Measurements from ENCODE around the gene CDCP1.

The CDCP1 gene, protein sequence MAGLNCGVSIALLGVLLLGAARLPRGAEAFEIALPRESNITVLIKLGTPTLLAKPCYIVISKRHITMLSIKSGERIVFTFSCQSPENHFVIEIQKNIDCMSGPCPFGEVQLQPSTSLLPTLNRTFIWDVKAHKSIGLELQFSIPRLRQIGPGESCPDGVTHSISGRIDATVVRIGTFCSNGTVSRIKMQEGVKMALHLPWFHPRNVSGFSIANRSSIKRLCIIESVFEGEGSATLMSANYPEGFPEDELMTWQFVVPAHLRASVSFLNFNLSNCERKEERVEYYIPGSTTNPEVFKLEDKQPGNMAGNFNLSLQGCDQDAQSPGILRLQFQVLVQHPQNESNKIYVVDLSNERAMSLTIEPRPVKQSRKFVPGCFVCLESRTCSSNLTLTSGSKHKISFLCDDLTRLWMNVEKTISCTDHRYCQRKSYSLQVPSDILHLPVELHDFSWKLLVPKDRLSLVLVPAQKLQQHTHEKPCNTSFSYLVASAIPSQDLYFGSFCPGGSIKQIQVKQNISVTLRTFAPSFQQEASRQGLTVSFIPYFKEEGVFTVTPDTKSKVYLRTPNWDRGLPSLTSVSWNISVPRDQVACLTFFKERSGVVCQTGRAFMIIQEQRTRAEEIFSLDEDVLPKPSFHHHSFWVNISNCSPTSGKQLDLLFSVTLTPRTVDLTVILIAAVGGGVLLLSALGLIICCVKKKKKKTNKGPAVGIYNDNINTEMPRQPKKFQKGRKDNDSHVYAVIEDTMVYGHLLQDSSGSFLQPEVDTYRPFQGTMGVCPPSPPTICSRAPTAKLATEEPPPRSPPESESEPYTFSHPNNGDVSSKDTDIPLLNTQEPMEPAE

DNA sequence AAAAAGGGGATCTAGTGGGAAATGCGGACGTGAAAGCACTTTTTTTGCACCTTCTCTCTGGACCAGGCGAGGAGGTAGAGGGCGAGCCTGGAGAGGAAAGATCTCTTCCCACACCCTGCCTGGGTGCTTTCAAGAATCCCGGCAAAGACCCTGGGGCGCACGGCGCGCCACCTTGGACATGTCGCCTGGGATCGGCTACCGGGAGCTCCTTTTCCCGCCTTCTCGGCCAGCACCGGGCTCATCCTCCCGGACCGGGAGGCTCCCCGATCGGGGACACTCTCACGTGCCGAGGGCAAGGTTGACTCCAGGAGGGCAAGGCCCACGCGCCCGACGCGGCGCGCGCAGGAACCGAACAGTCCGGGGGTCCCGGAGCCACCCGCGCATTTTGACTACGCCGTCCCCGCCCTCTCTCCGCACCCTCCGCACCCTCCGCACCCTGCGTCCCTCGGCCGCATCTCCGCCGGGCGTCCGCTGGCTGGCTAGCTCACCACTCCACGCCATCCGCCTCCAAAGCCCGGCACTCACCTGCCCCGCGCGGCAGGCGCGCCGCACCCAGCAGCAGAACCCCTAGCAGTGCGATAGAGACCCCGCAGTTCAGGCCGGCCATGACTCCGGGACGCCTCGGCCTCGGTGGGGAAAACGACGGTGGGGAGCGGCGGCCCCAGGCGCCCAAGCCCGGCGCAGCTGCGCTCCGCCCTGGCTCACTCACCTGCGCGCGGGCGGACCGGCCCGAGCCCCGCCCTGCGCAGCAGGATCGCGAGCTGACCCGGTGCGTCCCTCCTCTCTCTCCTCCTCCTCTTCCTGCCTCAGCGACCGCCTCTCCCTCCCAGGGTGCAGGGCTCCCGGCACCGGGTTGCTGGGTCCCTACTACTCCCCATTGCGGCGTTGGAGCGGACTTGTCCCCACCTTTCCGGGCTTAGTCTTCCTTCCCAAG lies at the start of gene CDCP1:
TSS of gene CDCP1 (minus strand) at position 698 of the 934 bp plus-strand sequence. CDS start at position 607, 91 bp downstream.
- no peak for DNase-seq (ENCODE audit: low read depth)
- H3K4me3 ChIP-seq (ENCODE audit: low read depth, low read length), result peak within 1 kb of the TSS; percentile 65

DNA sequence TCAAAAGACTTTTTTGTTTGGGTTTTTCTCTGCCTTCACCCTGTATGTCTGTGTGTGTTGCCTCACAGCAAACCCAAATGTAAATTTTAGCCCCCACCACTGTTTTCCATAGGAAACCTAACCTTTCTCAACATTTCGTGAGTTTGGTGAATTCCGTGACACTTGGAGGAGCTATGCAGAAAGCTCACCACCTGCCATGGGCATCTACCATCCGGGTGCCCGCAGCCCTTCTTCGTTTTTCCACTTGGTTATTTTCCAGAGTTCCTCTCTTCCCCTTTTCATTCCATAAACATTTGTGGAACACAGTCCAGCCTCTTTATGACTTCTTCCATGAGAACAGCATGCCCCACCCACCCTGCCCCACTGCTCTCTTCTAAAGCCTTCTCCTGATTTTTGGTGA lies 48.6 kb upstream of the CDCP1 start:
- DNase-seq (ENCODE audit: low read depth), result no peak
- no peak overlapping the region for H3K4me3 ChIP-seq (ENCODE audit: low read depth, low read length)

DNA sequence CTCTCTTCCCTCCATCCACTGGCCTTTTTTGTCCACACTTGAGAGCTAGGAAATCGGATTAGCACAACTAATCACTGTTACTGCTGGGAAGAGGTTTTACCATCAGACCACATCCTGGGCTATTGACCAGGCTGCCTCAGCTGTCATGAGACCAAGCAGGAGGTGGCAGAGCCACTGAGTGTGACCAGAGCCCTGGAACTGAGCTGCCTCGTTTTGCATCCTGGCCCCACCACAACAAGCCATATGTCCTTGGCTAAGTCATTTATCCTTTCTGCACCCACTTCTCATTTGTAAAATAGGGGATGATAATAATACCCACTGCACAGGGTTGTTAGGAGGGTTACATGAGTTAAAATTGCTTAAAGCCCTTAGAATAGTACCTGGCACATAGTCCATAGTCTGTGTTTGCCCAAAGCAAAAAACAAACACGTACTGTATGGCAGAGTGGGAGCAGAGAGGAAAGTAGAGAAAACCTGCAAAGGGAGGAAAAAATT lies 45.8 kb upstream of the CDCP1 start:
- H3K4me3 ChIP-seq (ENCODE audit: low read depth, low read length), result no peak overlapping the region
- no peak for DNase-seq (ENCODE audit: low read depth)

DNA sequence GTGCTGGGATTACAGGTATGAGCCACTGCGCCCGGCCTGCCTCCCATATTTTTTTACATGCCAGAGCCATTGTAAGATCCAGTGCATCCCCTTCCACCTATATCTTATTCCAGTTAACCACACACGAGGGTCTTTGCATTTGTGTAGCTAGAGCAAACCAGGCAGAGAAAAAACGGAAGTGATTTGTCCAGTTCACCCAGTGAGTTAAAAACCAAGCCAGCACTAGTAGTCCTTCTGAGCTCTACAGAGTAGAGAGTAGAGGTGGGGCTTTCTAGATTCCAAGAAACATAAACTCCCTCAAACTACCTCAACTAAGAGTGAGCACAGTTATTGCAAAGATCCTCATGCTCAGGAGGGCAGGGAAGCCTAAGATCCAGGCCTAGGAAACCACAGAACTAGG lies 45.2 kb upstream of the CDCP1 start:
- H3K4me3 ChIP-seq (ENCODE audit: low read depth, low read length), result no peak overlapping the region
- DNase-seq (ENCODE audit: low read depth), result no peak

DNA sequence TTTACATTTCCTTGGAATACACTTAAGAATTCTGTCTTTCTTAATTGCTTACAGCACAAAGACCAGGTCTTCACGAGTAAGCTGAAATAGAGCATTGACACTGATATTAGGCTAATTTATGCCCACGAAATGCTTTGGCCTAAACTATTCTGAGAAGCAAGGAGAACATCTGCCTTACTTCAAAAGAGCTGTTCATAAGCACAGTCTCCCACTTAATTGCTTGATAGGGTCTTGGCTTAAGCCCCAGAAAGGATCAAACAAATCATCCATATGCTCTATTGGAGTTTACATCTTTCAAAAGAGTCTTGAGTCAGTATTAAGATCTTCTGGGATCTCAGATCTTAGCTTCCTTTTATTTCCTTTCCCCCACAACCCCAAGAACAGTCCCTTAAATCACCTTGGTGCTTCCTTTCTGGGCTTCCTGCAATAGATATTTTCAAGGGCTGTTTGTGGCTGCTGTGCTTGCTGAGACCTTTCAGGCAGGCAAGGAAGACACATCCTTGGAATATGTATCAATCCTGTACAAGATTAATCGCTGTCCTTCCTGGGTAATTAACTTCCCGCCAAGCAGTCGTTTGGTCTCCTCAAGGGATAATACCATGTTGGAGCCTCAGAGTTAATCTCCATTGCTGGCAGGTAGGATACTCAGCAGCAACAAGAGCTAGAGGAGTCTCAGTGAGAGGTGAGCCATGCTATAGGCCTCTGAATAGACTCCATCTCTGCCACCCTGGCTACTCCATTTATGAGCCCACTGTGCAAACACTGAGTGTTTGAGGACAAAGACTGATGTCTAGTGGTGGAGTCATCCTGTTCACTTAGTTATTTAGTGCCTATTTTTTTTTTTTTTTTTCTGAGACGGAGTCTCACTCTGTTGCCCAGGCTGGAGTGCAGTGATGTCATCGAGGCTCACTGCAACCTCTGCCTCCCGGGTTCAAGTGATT lies 42.8 kb upstream of the CDCP1 start:
- DNase-seq (ENCODE audit: low read depth), result no peak
- no peak overlapping the region for H3K4me3 ChIP-seq (ENCODE audit: low read depth, low read length)

DNA sequence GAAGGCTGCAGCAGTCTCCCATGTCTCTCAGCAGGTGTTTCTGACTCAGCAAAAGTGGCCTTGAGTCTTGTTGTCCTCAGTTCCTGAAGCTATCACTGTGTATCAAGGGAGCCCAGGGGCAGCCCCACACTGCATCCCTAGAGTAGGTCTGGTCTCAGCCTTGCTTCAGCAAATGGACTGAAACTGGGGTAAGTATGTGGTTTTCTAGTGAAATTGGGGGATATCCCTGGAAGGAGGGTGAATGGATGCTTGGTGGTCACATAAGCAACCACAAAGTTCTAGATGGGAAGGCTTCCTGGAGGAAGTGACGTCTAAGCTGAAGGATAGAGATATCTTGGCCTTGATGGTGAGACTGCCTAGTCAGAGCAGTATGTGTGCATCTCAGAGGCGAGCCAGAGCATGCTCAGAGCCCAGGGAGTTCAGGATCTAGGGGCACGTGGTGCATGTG lies 41.5 kb upstream of the CDCP1 start:
- DNase-seq (ENCODE audit: low read depth), result no peak
- H3K4me3 ChIP-seq (ENCODE audit: low read depth, low read length), result no peak overlapping the region

DNA sequence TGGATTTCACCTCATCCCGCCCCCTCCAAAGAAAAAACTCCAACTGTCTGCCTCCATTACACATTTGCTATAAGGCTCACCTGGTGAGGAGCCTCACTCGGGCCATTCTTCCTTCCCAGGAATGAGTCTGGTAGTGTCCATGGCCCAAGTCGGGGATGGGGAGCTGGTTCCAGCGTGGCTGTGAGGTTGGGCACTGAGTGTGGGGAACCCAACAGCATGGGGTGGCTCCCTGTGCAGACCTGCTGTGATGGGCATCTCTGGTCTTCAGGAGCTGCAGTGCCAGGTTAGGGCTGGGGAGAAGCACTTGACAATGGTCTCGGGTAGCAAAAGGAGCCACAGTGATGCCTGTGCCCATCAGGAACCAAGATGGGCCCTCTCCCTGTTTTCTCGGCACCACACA lies 40.7 kb upstream of the CDCP1 start:
- H3K4me3 ChIP-seq (ENCODE audit: low read depth, low read length), result no peak overlapping the region
- no peak for DNase-seq (ENCODE audit: low read depth)

DNA sequence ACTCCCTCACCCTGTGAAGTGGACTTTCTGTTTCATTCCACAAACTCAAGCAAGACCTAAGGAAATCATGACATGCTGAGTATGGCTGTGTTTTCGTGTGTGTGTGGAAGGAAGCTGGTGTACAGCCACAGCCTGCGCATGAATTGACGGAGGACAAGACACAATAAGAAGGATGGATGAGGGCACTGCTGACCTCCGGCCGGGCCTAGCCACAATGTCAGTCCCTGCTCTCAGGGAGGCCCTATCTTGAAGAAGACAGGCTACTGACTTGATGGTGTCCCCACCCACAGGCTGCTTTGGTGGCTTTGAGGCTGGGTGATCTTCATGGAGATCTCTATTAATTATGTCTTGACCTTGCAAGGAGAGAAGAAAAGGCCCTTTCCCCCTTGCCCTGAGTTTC lies 39.3 kb upstream of the CDCP1 start:
- DNase-seq (ENCODE audit: low read depth), result no peak
- no peak overlapping the region for H3K4me3 ChIP-seq (ENCODE audit: low read depth, low read length)

DNA sequence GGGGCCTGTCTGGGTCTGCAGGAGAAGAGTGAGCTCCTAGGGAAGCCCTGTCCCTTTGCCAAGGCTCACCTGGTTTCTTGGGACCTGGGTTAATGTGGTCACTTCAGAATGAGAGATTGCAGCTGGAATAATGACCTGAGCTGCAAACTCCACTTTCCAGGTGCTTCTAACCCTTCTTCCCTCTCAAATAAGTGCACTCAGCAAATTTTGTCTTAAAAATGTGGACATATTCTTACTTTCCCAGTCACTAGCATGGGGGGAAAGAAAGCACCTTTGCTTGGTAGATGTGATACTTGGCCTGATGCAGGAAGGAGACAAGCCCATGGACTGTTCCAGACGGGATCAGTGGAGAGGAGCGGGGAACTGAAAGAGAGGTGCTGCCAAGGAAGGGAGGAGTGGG lies 38.9 kb upstream of the CDCP1 start:
- no peak for DNase-seq (ENCODE audit: low read depth)
- H3K4me3 ChIP-seq (ENCODE audit: low read depth, low read length), result no peak overlapping the region

DNA sequence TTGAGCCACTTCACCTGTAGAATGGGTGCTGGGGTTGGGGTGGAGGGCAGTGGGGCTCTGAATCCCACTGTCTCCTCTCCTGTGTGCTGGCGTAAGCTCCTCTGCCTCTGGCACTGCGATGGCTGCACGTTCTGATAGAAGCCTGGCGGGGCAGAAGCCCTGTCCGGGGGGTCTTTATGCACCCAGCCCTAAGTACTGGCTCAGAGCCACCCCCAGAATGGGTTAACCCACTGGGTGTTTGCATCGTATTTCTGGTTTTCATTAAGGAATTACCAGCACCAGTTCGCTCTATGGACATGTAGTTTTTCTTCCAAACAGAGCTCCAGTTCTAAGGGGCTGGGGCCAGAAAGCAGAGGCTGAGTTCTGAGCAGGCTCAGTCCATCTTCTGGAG lies 37.7 kb upstream of the CDCP1 start:
- H3K4me3 ChIP-seq (ENCODE audit: low read depth, low read length), result no peak overlapping the region
- DNase-seq (ENCODE audit: low read depth), result no peak

DNA sequence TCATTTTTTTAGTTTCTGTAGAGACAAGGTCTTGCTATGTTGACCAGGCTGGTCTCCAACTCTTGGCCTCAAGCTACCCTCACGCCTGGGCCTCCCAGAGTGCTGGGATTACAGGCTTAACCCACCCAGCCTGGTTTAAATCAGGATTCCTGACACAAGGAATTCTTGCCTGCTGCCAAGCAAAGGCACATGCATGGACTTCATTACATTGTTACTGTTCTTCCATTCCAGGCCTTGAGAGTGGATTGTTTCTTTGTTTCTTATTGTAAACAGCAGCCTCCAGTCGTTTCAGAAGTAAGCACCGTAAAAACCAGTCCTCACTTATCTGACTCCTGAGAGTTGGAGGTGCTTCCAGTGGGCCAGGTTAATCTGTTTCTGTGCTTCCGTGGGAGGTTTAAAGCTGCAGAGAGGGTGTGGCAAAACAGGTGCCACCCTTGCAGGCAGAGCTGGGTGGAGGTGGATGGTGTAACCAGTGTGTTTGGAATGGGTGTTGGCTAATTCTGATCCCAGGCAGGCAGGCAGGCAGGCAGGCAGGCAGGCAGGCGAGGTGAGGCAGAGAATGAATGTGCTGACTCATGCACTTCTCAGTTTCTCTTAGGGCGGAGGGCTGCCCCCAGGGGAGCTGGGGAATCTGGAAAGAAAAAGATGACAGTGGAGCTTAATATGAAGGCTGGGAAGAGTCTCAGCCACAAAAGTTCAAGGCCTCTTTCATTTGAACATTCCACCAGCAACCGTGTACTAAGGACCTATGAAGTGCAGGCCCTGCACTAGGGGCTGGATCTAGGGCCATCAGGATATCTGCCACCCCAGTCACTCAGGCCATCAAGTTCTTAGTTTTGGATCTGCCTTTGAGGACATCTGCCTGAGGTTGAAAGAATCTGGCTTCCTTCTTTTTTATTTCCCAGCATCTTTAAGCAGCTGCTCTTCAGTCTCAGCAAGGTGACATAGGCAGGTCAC lies 37.0 kb upstream of the CDCP1 start:
- DNase-seq (ENCODE audit: low read depth), result peak; percentile 72

DNA sequence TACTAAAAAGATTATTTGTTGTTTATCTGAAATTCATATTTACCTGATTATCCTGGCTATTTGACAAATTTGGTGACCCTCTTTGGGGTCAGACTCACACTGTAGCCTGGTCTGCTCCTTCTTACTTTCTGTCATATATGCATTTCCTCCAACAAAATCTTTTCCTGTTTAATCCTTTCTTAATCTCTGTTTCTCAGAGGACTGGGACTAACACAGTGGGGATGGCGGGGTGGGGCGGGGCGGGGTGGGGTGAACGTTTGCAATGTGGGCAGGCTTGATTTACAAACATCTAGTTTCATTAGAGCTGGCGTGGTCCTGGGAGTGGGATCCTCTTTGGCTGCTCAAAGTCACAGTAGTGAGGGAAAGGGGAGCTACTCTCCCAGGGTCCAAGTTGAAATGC lies 35.3 kb upstream of the CDCP1 start:
- H3K4me3 ChIP-seq (ENCODE audit: low read depth, low read length), result no peak overlapping the region
- DNase-seq (ENCODE audit: low read depth), result no peak

More for the DNA sequence above, 37.0 kb upstream of the CDCP1 start:
- no peak overlapping the region for H3K4me3 ChIP-seq (ENCODE audit: low read depth, low read length)

DNA sequence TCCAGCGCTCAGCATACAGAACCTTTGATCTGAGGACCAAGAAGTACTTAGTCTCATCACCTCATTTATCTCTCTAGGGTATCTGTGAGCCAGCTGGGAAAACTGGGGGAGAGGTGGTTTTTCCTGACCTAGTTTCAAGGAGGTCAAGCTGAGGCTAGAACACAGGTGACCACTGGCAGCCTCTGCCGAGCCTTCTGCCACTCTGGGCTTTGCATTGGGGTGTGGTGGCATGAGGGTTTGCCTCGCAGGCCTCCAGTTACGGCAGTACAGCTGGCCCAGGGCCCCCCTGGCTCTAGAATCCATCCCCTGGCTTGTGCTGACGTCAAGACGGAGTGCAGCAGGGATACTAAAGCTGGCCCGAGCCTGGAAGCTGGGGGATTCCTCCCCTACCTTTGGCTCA lies 34.7 kb upstream of the CDCP1 start:
- no peak overlapping the region for H3K4me3 ChIP-seq (ENCODE audit: low read depth, low read length)
- no peak for DNase-seq (ENCODE audit: low read depth)

DNA sequence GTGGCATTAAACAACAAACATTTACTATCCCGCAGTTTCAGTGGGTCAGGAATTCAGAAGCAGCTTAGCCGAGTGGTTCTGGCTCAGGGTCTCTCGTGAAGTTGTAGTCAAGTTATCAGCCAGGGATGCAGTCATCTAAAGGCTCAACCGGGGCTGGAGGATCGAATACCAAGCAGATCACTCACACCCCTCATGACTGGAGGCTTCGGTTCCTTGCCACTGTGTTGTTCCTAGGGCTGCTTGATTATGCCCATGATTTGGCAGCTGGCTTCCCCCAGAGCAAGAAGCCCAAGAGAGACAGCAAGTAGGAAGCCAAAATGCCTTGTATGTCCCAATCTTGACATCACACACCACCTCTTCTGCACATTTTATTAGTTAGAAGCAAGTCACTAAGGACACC lies 33.9 kb upstream of the CDCP1 start:
- DNase-seq (ENCODE audit: low read depth), result no peak
- H3K4me3 ChIP-seq (ENCODE audit: low read depth, low read length), result no peak overlapping the region

DNA sequence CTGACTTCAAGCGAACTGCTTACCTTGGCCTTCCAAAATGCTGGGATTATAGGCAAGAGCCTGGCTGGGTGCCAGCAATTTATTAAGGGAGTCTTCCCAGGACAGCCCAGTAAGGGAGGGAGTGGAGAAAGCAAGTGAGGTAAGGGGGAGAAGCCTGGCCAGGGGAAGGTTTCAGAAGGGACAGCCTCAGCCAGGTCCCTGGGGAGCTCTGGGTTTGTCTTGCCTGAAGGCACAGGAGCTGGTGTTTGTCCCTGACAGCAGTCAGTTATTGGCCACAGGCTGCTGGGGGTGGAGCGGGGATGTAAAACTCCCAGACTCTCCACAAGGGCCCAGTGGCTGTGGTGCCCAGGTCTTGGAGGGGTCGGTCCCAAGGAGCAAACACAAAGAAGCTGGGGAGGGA lies 33.0 kb upstream of the CDCP1 start:
- no peak overlapping the region for H3K4me3 ChIP-seq (ENCODE audit: low read depth, low read length)
- no peak for DNase-seq (ENCODE audit: low read depth)

DNA sequence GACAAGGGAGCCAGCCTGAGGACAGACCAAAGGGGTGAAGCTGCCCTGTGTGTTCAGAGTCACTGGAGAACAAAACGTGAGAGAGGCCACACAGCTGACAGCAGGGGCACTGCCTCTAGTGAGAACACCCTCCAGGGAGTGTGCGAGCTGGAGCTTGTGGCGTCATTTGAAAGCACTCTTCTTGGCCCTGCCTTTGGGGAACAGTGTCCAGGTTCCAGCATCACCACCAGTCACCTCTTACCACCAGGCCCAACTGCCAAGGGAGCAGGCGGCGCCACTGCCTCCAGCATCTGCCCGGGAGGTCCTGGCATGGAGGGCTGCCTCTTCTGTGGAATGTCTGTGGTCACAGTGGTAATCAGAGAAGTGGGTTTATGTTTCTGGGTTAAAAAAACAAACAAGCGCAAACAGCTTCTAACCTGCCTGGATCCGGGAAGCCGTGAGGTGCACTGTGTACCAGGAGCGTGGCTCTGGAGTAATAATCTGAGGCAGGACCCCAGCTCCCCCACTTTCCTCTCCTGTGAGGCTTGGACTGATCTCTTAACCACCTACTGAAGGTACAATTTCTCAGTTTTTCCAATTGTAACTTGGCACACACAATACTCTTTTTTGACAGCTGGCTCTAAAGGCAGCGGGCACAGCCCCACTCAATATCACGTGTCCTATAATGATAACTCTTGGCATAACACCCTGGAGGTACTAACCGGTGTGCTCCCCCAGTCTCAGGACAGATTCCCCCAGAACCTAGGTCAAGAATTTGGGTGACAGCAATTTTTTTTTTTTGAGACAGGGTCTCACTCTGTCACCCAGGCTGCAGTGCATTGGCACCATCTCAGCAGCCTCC lies 32.2 kb upstream of the CDCP1 start:
- DNase-seq (ENCODE audit: low read depth), result no peak
- H3K4me3 ChIP-seq (ENCODE audit: low read depth, low read length), result no peak overlapping the region

DNA sequence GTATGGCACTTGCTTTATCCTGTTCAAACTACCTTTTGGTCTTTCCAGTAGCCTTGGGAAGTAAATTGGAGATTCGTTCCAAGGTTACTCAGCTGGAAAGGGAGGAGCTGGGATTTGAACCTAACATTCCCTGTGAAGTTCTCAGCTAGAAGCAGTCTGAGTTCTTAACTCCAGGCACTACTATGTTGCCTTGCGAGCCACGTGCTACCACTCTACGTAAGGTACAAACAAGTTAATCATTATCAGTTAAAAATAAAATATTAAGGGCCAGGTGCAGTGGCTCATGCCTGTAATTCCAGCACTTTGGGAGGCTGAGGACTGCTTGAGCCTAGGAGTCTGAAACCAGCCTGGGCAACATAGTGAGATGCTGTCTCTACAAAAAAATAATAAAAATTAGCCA lies 30.7 kb upstream of the CDCP1 start:
- no peak overlapping the region for H3K4me3 ChIP-seq (ENCODE audit: low read depth, low read length)
- DNase-seq (ENCODE audit: low read depth), result no peak

All from skeletal muscle cell (primary cell).